Natural killer cell treated with Interleukin-12 subunit alpha and Interleukin-12 subunit beta and Interleukin-15 and Interleukin-18, amount 100 ng/mL, for 72 hours (primary cell): ENCODE results near the gene DCLK1. TPM values are rescaled to one million over a fixed set of nuclear protein-coding genes. Genes with fewer than 3 reads are reported as not detected.

Source experiments
- ATAC-seq, 2 donors: fragments of 150-1000 bp; cut with Tn5 transposase in 1 of 2; sonication (Bioruptor Pico), chemical (Tn5 transposase) in 1 of 2; 2 replicates each; pipeline ENCODE4 v1.10.0; 2021
- DNase-seq: peaks from one replicate; pipeline ENCODE4 v3.0.0; 2022; ENCODE audit warnings: low spot score
- H3K27ac Mint-ChIP-seq, 2 donors: 1 replicate in 1 of 2; 2 replicates in 1 of 2; pipeline ENCODE4 v1.8.0; 2022; ENCODE audit warnings: mixed read lengths in 2 of 2, mild to moderate bottlenecking in 1 of 2, moderate library complexity in 1 of 2
- H3K27me3 Mint-ChIP-seq, 2 donors: 1 replicate in 1 of 2; 2 replicates in 1 of 2; pipeline ENCODE4 v1.8.0; 2022; ENCODE audit warnings: mixed read lengths in 2 of 2
- H3K36me3 Mint-ChIP-seq: one replicate; pipeline ENCODE4 v1.8.0; 2022; ENCODE audit warnings: mixed read lengths
- H3K4me1 Mint-ChIP-seq, 2 donors: 1 replicate in 1 of 2; 2 replicates in 1 of 2; pipeline ENCODE4 v1.8.0; 2022; ENCODE audit warnings: low read depth in 2 of 2, mixed read lengths in 2 of 2, mild to moderate bottlenecking in 1 of 2
- H3K4me3 Mint-ChIP-seq: one replicate; pipeline ENCODE4 v1.8.0; 2022; ENCODE audit warnings: mixed read lengths
- H3K9me3 Mint-ChIP-seq: 2 replicates; pipeline ENCODE4 v1.8.0; 2022; ENCODE audit warnings: mixed read lengths
- total RNA-seq, 2 donors: library from RNA; stranded (reverse); gene quantifications; one replicate each; pipeline ENCODE4 v1.2.3, GENCODE V29; 2022

DCLK1 gene
- total RNA-seq, 2 donors from 2014 or later = not detected

- H3K27ac Mint-ChIP-seq = no peak overlapping the region
- no peak for DNase-seq
- H3K4me3 Mint-ChIP-seq = no peak overlapping the region
- H3K36me3 Mint-ChIP-seq = peaks cover 5% of the 10 kb centered on the region
- H3K27me3 Mint-ChIP-seq = no peaks in the 10 kb centered on the region
- no peaks in the 10 kb centered on the region for H3K4me1 Mint-ChIP-seq
- no peak for ATAC-seq
- peaks cover 3% of the 10 kb centered on the region for H3K9me3 Mint-ChIP-seq
Observed at GRCh38 chr13:36146511-36147269, 15.5 kb upstream of the DCLK1 start.

- Mint-ChIP-seq H3K4me1 (no peaks in the 10 kb centered on the region), H3K9me3 (peaks cover 5% of the 10 kb centered on the region), H3K27me3 (no peaks in the 10 kb centered on the region), H3K4me3 (no peak overlapping the region), H3K36me3 (no peaks in the 10 kb centered on the region), H3K27ac (no peak overlapping the region)
- ATAC-seq = no peak
- DNase-seq = no peak
Observed at GRCh38 chr13:36143738-36144137, 12.6 kb upstream of the DCLK1 start.

- H3K36me3 Mint-ChIP-seq = no peaks in the 10 kb centered on the region
- H3K27me3 Mint-ChIP-seq = no peaks in the 10 kb centered on the region
- no peak for ATAC-seq
- no peak for DNase-seq
- no peak overlapping the region for H3K27ac Mint-ChIP-seq
- peaks cover 5% of the 10 kb centered on the region for H3K9me3 Mint-ChIP-seq
- no peaks in the 10 kb centered on the region for H3K4me1 Mint-ChIP-seq
- H3K4me3 Mint-ChIP-seq = no peak overlapping the region
Observed at GRCh38 chr13:36142735-36143134, 11.6 kb upstream of the DCLK1 start.

GRCh38 chr13:36135876-36136275 lies 4.7 kb upstream of the DCLK1 start:
- ATAC-seq (no peak), DNase-seq (no peak)
- H3K27ac Mint-ChIP-seq = no peak overlapping the region
- H3K9me3 Mint-ChIP-seq = no peaks in the 10 kb centered on the region
- H3K4me1 Mint-ChIP-seq = no peaks in the 10 kb centered on the region
- peaks cover 4% of the 10 kb centered on the region for H3K36me3 Mint-ChIP-seq
- peaks cover 7 to 10% of the 10 kb centered on the region in 2 donors for H3K27me3 Mint-ChIP-seq
- no peak overlapping the region for H3K4me3 Mint-ChIP-seq

GRCh38 chr13:36134632-36135031 lies 3.5 kb upstream of the DCLK1 start:
- no peaks in the 10 kb centered on the region for H3K9me3 Mint-ChIP-seq
- H3K36me3 Mint-ChIP-seq = peaks cover 4% of the 10 kb centered on the region
- no peak for DNase-seq

GRCh38 chr13:36133950-36134626 lies 2.9 kb upstream of the DCLK1 start:
- Mint-ChIP-seq H3K27me3 (peaks cover 14 to 17% of the 10 kb centered on the region in 2 donors), H3K4me3 (no peak overlapping the region), H3K27ac (no peak overlapping the region), H3K36me3 (peaks cover 4% of the 10 kb centered on the region), H3K9me3 (no peaks in the 10 kb centered on the region), H3K4me1 (no peaks in the 10 kb centered on the region)
- ATAC-seq (no peak), DNase-seq (no peak)

More at GRCh38 chr13:36134632-36135031, 3.5 kb upstream of the DCLK1 start:
- Mint-ChIP-seq H3K27ac (no peak overlapping the region), H3K4me3 (no peak overlapping the region), H3K27me3 (peaks cover 14 to 17% of the 10 kb centered on the region in 2 donors), H3K4me1 (no peaks in the 10 kb centered on the region)
- no peak for ATAC-seq

GRCh38 chr13:36132376-36132775 lies 1.2 kb upstream of the DCLK1 start:
- H3K9me3 Mint-ChIP-seq = no peaks in the 10 kb centered on the region
- H3K27ac Mint-ChIP-seq = no peak overlapping the region
- no peak for ATAC-seq
- no peaks in the 10 kb centered on the region for H3K4me1 Mint-ChIP-seq
- DNase-seq = no peak
- peaks cover 4% of the 10 kb centered on the region for H3K36me3 Mint-ChIP-seq
- no peak overlapping the region for H3K4me3 Mint-ChIP-seq
- peaks cover 14 to 17% of the 10 kb centered on the region in 2 donors for H3K27me3 Mint-ChIP-seq

GRCh38 chr13:36131931-36132297 lies 732 bp upstream of the DCLK1 start:
- no peak for DNase-seq
- Mint-ChIP-seq H3K27ac (no peak overlapping the region), H3K4me3 (no peak overlapping the region), H3K4me1 (no peaks in the 10 kb centered on the region), H3K27me3 (peaks cover 14 to 19% of the 10 kb centered on the region in 2 donors), H3K36me3 (peaks cover 4% of the 10 kb centered on the region), H3K9me3 (no peaks in the 10 kb centered on the region)
- no peak for ATAC-seq

- Mint-ChIP-seq H3K27ac (no peak overlapping the region), H3K36me3 (peaks cover 2% of the 10 kb centered on the region), H3K27me3 (peaks cover 14 to 23% of the 10 kb centered on the region in 2 donors), H3K9me3 (no peaks in the 10 kb centered on the region), H3K4me3 (no peak overlapping the region), H3K4me1 (no peaks in the 10 kb centered on the region)
- peak in 1 of 2 donors; percentile 45 for ATAC-seq
- DNase-seq = no peak
Observed at GRCh38 chr13:36130552-36131221, 495 bp downstream of the DCLK1 start.

GRCh38 chr13:36130193-36130551 lies 1.0 kb downstream of the DCLK1 start:
- no peak for DNase-seq
- H3K4me1 Mint-ChIP-seq = no peaks in the 10 kb centered on the region
- H3K27me3 Mint-ChIP-seq = peaks cover 14 to 23% of the 10 kb centered on the region in 2 donors

GRCh38 chr13:36129539-36129938 lies 1.6 kb downstream of the DCLK1 start:
- no peak for ATAC-seq

More at GRCh38 chr13:36130193-36130551, 1.0 kb downstream of the DCLK1 start:
- H3K4me3 Mint-ChIP-seq = no peak overlapping the region
- ATAC-seq = no peak
- H3K36me3 Mint-ChIP-seq = no peaks in the 10 kb centered on the region
- H3K9me3 Mint-ChIP-seq = no peaks in the 10 kb centered on the region
- H3K27ac Mint-ChIP-seq = no peak overlapping the region

GRCh38 chr13:36126491-36126890 lies 4.7 kb downstream of the DCLK1 start:
- H3K4me3 Mint-ChIP-seq = no peak overlapping the region
- H3K27ac Mint-ChIP-seq = no peak overlapping the region
- no peaks in the 10 kb centered on the region for H3K36me3 Mint-ChIP-seq
- no peak for ATAC-seq
- peaks cover 7 to 13% of the 10 kb centered on the region in 2 donors for H3K27me3 Mint-ChIP-seq
- DNase-seq = no peak
- no peaks in the 10 kb centered on the region for H3K4me1 Mint-ChIP-seq
- H3K9me3 Mint-ChIP-seq = no peaks in the 10 kb centered on the region

More at GRCh38 chr13:36129539-36129938, 1.6 kb downstream of the DCLK1 start:
- peaks cover 14 to 23% of the 10 kb centered on the region in 2 donors for H3K27me3 Mint-ChIP-seq
- no peak for DNase-seq
- no peaks in the 10 kb centered on the region for H3K9me3 Mint-ChIP-seq
- no peaks in the 10 kb centered on the region for H3K4me1 Mint-ChIP-seq
- no peaks in the 10 kb centered on the region for H3K36me3 Mint-ChIP-seq
- no peak overlapping the region for H3K4me3 Mint-ChIP-seq
- no peak overlapping the region for H3K27ac Mint-ChIP-seq

- no peak overlapping the region for H3K4me3 Mint-ChIP-seq
- no peaks in the 10 kb centered on the region for H3K36me3 Mint-ChIP-seq
- no peak for ATAC-seq
- H3K27ac Mint-ChIP-seq = no peak overlapping the region
- peaks cover 7 to 13% of the 10 kb centered on the region in 2 donors for H3K27me3 Mint-ChIP-seq
- H3K9me3 Mint-ChIP-seq = no peaks in the 10 kb centered on the region
- H3K4me1 Mint-ChIP-seq = no peaks in the 10 kb centered on the region
- DNase-seq = no peak
Observed at GRCh38 chr13:36125841-36126240, 5.3 kb downstream of the DCLK1 start.

GRCh38 chr13:36124236-36124822 lies 6.9 kb downstream of the DCLK1 start:
- Mint-ChIP-seq H3K4me3 (no peak overlapping the region), H3K27ac (no peak overlapping the region), H3K4me1 (no peaks in the 10 kb centered on the region), H3K9me3 (no peaks in the 10 kb centered on the region), H3K36me3 (no peaks in the 10 kb centered on the region), H3K27me3 (peaks cover 0 to 6% of the 10 kb centered on the region in 2 donors)
- no peak for ATAC-seq
- DNase-seq = no peak
